IPS-11a (cell line): ENCODE results near the gene TTLL5.

Experiments
- H3K4me3 ChIP-seq: one replicate; pipeline ENCODE4 v1.5.1; 2013; ENCODE audit warnings: low read depth, low read length, control low read depth

TTLL5 gene

GRCh38 chr14:75941030-75941429 lies 280.0 kb downstream of the TTLL5 start:
- H3K4me3 ChIP-seq = no peak overlapping the region

- no peak overlapping the region for H3K4me3 ChIP-seq
Observed at GRCh38 chr14:75944607-75945241, 283.7 kb downstream of the TTLL5 start.

- H3K4me3 ChIP-seq = no peak overlapping the region
Observed at GRCh38 chr14:75946785-75947184, 285.7 kb downstream of the TTLL5 start.

- H3K4me3 ChIP-seq = no peak overlapping the region
Observed at GRCh38 chr14:75952489-75952888, 291.4 kb downstream of the TTLL5 start.

GRCh38 chr14:75959031-75959430 lies 298.0 kb downstream of the TTLL5 start:
- no peak overlapping the region for H3K4me3 ChIP-seq

- H3K4me3 ChIP-seq = no peak overlapping the region
Observed at GRCh38 chr14:75960231-75960630, 299.2 kb downstream of the TTLL5 start.

GRCh38 chr14:75961662-75962061 lies 300.6 kb downstream of the TTLL5 start:
- H3K4me3 ChIP-seq = no peak overlapping the region

- no peak overlapping the region for H3K4me3 ChIP-seq
Observed at GRCh38 chr14:75967866-75968265, 306.8 kb downstream of the TTLL5 start.

GRCh38 chr14:75968456-75968855 lies 307.4 kb downstream of the TTLL5 start:
- no peak overlapping the region for H3K4me3 ChIP-seq

GRCh38 chr14:75969126-75969525 lies 308.1 kb downstream of the TTLL5 start:
- H3K4me3 ChIP-seq = no peak overlapping the region

- no peak overlapping the region for H3K4me3 ChIP-seq
Observed at GRCh38 chr14:75969891-75970290, 308.8 kb downstream of the TTLL5 start.

- H3K4me3 ChIP-seq = no peak overlapping the region
Observed at GRCh38 chr14:75970989-75971388, 309.9 kb downstream of the TTLL5 start.

GRCh38 chr14:75971509-75971908 lies 310.5 kb downstream of the TTLL5 start:
- H3K4me3 ChIP-seq = no peak overlapping the region

- H3K4me3 ChIP-seq = no peak overlapping the region
Observed at GRCh38 chr14:75972801-75973421, 311.9 kb downstream of the TTLL5 start.

- no peak overlapping the region for H3K4me3 ChIP-seq
Observed at GRCh38 chr14:75976826-75977581, 316.0 kb downstream of the TTLL5 start.

GRCh38 chr14:75977582-75977943 lies 316.5 kb downstream of the TTLL5 start:
- H3K4me3 ChIP-seq = no peak overlapping the region

GRCh38 chr14:75978249-75978731 lies 317.2 kb downstream of the TTLL5 start:
- no peak overlapping the region for H3K4me3 ChIP-seq

GRCh38 chr14:75979071-75979571 lies 318.1 kb downstream of the TTLL5 start:
- no peak overlapping the region for H3K4me3 ChIP-seq

- no peak overlapping the region for H3K4me3 ChIP-seq
Observed at GRCh38 chr14:75979648-75980565, 318.9 kb downstream of the TTLL5 start.

GRCh38 chr14:75980856-75981255 lies 319.8 kb downstream of the TTLL5 start:
- H3K4me3 ChIP-seq = no peak overlapping the region
